Measurements from ENCODE around the gene TOMM34.

The TOMM34 gene

DNA sequence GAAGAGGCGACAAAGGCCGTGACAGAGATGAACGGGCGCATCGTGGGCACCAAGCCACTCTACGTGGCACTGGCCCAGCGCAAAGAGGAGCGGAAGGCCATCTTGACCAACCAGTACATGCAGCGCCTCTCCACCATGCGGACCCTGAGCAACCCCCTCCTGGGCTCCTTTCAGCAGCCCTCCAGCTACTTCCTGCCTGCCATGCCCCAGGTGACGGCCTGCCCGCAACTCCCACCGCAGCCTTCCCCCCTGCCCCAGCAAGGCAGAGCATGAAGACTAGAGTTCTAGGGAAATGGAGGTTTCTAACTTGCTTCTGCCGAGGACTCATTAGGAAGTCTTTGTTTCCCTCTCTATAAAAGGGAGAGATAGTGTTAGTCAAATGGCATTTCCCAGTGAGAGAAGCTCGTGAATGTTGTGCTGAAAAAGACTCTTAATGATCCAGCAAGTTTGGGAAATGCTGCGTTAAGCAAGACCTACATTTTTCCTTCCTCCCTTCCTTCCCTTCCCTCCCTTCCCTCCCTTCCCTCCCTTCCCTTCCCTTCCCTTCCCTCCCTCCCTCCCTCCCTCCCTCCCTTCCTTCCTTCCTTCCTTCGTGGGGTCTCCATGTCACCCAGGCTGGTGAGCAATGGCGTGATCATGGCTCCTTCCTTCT lies 29.6 kb downstream of the TOMM34 start:
- DNase-seq (ENCODE audit: low spot score): no peak

DNA sequence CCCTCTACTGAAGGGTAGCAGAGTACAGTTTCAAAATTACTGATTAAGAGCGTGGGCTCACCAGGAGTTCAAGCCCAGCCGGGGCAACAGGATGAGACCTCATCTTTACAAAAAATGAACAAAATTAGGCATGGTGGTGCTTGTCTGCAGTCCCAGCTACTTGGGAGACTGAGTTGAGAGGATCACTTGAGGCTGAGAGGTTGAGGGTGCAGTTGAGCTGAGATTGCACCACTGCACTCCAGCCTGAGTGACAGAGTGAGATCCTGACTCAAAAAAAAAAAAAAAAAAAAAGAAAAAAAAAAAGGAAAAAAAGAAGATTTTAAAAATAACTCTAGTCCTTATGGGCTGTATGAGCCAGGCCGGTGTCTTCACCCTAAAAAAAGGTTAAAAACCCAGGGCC lies 31.6 kb downstream of the TOMM34 start:
- no peak for DNase-seq (ENCODE audit: low spot score)

DNA sequence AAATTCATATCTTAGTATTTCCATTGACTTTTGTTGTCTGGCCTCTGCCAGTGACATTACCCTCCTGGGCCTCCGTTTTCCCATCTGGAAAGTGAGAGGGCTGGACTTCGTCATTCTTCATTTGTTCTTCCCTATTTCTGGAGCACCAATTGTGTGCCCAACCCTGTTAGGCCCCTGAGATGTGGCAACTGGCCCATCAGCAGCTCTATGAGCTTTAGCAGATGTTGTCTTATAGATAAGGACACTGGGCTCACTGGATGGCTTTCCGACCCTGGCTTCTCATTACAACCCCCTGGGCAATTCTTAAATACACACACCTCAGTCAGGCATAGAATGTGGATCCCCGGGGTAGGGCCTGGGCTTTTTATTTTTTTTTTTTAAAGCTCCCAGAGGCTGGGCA lies 35.7 kb downstream of the TOMM34 start:
- no peak for DNase-seq (ENCODE audit: low spot score)

DNA sequence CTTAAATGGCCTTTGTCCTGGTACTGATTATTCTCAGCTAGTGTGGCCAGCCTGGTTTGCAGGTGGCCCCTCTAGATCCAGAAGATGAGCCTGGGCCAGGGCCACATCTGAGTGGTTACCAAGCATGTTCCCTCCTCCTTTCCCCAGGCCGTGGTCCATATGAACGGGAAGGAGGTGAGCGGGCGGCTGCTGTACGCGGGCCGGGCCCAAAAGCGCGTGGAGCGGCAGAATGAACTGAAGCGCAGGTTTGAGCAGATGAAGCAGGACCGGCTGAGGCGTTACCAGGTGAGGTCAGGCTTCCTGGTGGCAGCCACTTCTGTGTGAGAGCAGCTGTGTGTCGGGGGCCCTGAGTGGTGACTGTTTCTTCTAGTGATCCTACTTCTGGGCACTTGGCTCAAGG lies 38.8 kb downstream of the TOMM34 start:
- no peak for DNase-seq (ENCODE audit: low spot score)

DNA sequence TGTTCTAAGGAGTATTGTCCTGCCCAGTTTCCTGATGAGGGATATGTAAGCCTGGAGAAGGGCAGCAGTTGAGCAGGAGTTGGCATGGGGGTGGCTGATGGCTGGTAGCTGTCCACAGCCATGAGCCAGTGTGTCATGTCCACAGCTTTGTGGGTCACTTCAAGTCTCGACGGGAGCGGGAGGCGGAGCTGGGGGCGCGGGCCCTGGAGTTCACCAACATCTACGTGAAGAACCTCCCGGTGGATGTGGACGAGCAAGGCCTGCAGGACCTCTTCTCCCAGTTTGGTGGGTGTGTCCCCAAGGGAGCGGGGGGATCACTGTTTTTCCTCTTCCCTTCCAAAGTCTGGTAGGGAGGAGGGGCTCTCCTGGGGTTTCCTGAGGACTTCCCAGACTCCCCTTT lies 41.4 kb downstream of the TOMM34 start:
- DNase-seq (ENCODE audit: low spot score): no peak

DNA sequence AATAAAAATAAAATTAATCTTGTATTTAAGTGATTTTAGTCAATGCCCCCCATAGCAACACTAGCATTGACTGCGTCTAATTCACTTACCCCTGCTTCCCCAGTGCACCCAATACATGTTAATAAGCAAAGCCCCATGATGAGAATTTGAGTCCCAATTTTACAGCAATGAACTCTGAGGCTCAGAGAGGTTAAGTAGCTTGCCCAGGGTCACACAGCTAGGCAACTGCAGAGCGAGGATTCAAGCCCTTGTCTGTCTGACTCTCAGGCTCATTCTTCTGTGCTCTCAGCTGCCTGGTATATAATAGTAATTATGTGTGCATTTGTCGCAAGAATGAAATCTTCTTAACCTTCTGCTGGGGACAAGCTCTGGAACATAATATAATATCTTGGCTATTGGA lies 41.9 kb downstream of the TOMM34 start:
- no peak for DNase-seq (ENCODE audit: low spot score)

DNA sequence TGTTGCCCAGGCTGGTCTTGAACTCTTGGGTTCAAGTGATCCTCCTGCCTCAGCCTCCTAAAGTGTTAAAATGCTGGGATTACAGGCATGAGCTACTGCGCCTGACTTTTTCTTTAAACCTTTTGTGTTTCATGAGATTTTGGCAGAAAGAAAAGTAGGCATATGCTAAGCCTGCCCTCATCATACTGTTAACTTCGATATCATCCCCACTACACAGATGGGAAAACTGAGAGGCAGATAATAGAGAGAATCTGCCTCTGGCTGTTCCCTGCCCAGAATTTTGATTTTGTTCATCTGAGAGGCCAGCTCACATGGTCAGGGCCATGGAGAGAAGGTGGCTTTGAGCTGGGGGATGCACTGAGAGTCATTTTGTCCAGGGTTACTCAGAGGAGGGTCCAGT lies 42.8 kb downstream of the TOMM34 start:
- DNase-seq (ENCODE audit: low spot score): no peak

DNA sequence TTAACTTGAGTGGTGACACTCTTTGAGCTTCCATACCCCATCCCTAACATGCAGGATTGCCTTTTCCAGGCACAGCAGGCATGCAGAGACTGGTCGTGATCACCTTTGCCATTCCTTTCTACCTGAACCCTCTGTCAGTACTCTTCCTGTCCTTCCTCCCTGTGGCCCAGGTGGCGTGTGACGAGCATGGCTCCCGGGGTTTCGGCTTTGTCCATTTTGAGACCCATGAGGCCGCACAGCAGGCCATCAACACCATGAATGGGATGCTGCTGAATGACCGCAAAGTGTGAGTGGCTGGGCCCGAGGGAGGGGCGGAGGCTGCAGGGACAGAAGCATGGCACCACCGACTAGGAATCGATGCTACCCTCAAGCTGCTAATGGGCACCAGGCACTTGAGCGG lies 43.6 kb downstream of the TOMM34 start:
- no peak for DNase-seq (ENCODE audit: low spot score)

DNA sequence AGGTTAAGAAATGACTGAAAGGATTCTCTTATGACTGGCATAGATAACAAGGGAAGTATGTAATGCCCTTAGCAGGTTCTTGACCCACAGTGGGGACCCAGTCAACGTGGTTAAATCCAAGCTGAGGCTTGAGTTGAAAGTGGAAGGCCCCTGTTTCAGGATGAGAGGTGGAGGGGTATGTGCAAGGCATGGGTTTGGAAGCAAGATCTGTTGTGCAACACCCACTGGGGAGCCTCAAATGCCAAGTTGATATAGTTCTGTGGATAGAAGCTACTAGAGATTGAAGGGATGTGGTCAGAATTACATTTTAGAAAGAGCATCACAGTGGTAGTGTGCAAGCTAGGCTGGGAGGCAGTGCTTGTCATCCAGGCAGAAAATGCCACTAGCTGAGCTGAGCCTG lies 45.3 kb downstream of the TOMM34 start:
- DNase-seq (ENCODE audit: low spot score): no peak

DNA sequence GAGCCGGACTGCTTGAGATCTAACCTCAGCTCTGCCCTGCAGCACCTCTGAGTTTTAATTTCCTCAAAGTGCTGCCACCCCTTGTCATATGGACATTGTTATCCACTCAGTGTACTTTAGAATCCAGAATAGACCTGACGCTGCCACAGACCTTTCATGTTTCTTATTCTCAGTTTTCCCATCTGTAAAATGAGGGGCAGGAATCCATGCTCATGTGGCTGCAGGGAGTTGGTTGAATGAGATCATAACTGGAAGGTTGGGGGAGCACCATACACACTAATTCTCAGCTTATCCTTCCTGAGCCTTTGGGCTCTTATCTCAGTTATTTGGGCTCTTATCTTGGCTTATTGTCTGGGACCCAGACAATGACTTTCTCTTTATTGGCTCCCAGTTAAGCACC lies 48.0 kb downstream of the TOMM34 start:
- DNase-seq (ENCODE audit: low spot score): no peak

DNA sequence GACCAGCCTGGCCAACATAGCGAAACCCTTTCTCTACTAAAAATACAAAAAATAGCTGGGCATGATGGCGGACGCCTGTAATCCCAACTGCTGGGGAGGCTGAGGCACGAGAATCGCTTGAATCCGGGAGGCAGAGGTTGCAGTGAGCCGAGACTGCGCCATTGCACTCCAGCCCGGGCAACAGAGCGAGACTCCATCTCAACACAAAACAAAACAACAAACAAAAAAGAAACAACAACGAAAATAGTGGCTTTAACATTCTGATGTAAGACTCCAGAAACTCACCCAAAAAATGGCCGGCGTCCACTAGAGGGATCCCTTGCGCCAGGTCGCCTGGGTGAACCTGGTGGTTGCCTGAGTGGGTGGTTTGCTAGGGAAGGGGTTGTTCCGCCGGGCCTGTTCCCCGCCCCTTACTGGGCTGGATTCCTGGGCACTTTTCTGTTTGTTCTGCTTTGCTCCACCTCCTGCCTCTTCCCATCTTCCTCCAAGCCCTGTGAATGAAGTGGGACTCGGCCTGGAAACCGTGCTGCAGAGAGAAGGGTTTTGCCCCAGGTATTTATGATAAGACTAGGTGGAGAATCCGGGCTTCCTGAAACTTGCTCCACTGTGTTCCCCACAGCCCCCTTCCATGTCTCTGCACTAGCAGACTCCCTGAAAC lies 48.8 kb downstream of the TOMM34 start:
- DNase-seq (ENCODE audit: low spot score): peak; percentile 49

DNA sequence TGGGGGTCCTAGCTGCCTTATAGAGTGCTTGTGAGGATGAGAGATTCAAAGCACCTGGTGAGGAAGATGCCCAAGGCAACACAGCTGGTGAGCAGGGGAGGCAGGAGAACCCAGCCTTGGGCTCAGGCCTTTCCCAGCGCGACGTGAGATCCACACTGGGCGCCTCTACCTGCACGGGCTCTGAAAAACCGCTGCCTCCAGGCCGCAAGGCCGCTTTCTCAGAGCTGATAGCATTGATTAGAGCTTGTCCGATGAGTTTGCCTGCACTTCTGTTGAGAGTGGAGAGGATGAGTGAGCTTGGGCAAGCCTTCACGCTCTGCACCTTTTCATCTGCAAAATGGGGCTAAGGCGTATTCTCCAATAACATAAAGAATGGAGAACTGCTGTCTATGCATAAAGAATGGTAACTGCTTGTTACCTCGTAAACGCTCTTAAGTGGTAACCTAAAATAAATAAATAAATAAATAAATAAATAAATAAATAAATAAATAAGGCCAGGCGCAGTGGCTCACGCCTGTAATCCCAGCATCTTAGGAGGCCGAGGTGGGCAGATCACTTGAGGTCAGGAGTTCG lies 49.4 kb downstream of the TOMM34 start:
- no peak for DNase-seq (ENCODE audit: low spot score)

DNA sequence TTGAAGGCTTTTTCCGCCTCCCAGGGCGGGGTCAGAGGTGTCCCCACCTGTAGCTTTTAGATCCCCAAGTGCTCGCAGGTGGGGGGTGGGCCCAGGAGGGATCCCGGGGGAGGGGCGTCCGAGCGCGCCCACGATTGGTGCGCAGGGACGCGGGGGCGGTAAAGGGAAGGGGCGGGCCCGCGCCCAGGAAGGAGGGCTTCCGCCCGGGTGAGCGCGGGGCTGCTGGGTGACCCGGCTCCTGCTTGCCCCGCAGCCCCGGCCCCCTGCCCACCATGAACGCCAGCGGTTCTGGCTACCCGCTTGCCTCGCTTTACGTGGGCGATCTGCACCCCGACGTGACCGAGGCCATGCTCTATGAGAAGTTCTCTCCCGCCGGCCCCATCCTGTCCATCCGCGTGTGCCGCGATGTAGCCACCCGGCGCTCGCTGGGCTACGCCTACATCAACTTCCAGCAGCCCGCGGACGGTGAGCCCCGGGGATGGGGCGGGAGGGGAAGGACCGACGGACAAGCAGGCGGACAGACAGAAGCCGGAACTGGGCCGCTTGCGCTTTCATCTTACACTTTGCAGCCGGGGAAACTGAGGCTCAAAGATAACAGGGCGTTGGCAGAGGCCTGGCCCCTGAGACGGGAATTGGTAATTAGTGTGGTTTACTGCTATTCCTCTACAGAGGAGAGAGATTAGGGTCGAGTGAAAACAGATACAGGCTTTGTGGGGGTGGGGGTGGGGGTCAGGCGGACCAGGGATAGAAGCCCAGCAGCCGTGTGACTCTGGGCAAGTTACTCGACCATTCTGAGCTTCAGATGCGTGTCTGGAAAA lies 50.1 kb downstream of the TOMM34 start, which contains the start of gene PABPC1L:
TSS of gene PABPC1L (plus strand) at position 189 of the 818 bp plus-strand sequence. CDS start at position 273, 84 bp downstream.
- peak; percentile 68 for DNase-seq (ENCODE audit: low spot score)

DNA sequence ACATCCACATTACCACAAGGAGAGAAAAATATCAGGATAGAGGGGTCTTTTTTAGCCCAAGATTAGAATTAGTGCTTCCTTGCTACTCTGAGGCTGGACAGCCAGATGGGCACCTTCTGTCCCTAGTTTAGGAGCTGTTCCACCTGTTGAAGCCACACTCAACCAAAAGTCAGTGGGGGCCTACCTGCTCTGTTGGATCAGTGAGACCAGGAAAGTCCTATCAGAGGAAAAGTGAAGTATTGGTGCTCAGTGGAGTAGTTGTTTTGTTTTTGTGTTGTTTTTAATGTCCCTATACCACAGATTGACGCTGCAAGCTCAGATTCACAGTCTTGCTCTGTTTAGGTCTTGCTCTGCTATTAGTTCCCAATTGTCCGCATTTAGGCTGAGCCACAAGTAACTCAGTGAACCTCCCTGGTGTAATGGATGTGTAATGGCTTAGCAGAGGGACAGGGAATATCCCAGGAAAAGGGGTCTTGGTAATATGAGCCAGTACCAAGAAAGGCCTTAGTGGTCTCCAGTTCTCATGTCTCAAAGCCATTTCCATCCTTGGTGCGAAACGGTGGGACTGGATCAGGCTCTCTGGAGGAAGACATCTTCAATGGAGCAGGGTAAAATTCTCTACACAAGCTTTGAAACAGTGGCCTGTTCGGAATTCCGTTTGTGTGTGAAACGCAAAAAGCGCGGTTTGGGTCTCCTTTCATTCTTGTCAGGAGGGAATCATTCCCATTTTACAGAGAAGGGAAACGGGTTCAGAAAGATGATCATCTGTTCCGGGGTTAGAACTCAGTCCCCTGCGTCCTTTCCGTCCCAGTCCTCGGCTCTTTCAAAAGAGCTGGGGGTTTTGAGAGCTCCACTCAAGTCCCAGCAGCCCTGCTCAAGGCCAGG lies 51.0 kb downstream of the TOMM34 start:
- DNase-seq (ENCODE audit: low spot score): no peak

DNA sequence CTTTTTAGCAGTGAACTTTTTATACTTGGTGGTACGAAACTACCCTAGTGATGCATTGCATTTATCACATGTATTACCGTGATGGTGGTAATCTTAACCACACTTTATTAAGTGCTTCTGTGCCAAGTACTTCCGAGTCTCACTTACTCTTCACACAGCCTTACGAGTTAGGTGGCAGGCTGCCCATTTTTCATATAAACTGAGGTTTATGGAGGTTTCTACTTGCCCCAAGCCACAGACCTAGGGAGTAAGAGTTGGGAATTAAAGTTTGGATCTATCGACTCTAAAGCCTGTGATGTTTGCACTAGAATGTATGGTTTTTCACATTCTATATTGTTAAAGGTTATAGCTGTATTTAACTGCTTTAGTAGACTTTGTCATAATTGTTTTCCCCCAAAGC lies 55.8 kb downstream of the TOMM34 start:
- no peak for DNase-seq (ENCODE audit: low spot score)

DNA sequence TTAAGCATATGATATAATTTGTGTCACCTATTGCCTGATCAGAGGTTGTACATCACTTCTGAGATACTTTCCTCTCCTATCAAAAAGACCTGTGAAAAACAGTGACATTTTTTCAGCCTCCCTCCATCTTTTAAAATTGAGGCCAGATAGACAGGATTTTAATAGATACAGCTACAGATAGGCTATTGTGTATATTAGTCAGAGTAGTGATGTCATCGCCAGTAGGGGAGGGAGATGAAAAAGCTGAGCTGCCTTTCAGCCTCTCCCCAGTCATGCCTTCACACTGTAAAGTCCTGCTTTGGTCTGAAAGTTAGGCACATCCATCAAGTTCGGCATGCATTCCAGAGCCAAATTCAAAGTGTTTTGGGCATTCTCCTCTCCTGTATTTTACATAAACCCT lies 58.2 kb downstream of the TOMM34 start:
- peak; percentile 18 for DNase-seq (ENCODE audit: low spot score)

DNA sequence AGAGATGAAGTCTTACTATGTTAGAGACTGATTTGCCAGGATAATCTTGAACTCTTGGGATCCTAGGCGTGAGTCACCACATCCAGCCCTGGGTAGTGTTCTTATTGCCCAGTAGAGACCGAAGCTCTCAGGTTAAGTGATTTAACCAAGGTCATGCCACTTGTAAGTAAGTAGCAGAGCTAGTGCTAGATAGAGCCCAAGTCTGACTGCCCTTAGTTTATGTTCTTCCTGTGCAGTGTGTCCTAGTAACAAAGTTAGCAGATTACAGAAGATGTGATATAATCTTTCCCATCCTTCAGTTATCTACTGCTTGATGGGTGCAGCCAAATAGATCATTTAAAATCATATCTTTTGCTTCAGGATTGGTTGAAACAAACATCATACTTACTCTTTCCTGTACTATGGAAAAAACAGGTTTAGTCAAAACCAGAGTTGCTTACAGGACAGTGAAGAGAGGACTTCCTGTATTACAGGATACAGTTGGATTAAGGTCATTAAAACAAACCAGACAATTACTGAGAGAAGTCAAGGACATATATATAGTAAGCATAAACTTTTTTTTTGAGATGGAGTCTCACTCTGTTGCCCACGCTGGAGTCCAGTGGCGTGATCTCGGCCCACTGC lies 59.9 kb downstream of the TOMM34 start:
- DNase-seq (ENCODE audit: low spot score): no peak

DNA sequence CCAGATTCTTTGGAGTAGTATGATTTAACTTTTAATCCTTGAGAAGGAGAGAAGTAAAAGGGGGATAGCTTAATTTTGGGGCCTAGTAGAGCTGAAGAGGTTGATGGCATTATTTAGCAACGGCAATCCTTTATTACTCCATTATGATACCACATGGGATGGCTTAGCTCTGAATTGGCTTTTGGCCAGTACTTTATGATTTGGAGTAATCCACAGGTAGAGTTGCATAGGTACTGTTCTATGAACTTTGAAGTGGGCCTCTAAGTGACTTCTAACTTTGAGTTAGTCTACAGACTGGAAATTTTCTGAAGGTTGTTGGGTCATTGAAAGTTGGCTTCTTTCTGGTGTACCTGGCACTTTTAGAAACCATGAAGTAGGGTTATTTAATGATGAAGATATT lies 63.1 kb downstream of the TOMM34 start:
- no peak for DNase-seq (ENCODE audit: low spot score)

DNA sequence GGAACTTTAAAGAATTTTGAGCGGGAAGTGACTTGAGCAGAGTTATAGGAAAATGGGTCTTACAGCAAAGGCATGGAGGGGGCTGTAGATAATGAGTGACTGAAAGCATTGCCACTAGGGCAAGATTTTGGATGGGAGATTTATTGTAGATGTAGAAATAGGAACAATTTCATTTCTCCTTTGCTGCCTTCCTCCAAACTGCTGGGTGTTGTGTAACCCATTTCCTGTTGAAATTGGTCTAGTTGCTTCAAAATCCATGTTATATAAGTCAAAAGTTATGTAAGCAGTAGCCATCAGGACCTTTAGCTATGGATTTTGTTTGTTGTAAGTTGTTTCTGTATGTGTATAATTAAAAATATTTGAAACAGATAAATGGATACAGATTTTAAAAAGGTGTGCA lies 63.6 kb downstream of the TOMM34 start:
- DNase-seq (ENCODE audit: low spot score): no peak

DNA sequence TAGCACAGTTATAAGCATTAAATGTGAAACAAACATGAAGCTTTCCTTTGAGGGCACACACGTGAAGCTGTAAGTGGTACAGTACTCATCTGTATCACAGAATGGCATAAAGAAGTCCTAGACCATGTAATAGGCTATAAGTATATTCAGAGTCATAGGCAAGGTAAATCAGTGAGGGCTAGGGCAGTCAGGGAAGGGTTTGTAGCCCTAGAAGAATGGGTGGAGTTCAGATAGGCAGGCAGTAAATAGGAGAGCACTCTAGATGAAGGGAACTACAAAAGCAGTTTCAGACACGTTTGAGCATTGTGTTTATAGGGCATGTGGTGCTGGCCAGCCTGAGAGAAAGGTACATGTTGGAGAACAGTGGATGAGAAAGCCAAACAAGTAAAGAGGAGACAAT lies 65.2 kb downstream of the TOMM34 start:
- no peak for DNase-seq (ENCODE audit: low spot score)
